ENCODE results near the gene MOXD1.

The MOXD1 gene

GRCh38 chr6:132399376-132400074, 1.8 kb downstream of the MOXD1 start:
- DNase-seq (ENCODE audit: low read depth in 2 of 2) = no peak

- DNase-seq (ENCODE audit: low read depth in 2 of 2) = no peak
These were observed 6.2 kb downstream of the MOXD1 start for GRCh38 chr6:132395015-132395597.

- no peak for DNase-seq (ENCODE audit: low read depth in 2 of 2)
These were observed 8.5 kb downstream of the MOXD1 start for GRCh38 chr6:132392792-132393191.

- DNase-seq (ENCODE audit: low read depth in 2 of 2) = no peak
These were observed 9.0 kb downstream of the MOXD1 start for GRCh38 chr6:132392270-132392646.

- no peak for DNase-seq (ENCODE audit: low read depth in 2 of 2)
These were observed 9.6 kb downstream of the MOXD1 start for GRCh38 chr6:132391391-132392269.

- DNase-seq (ENCODE audit: low read depth in 2 of 2) = no peak
These were observed 10.8 kb downstream of the MOXD1 start for GRCh38 chr6:132390451-132390850.

GRCh38 chr6:132390017-132390416, 11.3 kb downstream of the MOXD1 start:
- DNase-seq (ENCODE audit: low read depth in 2 of 2) = no peak

- DNase-seq (ENCODE audit: low read depth in 2 of 2) = no peak
These were observed 13.0 kb downstream of the MOXD1 start for GRCh38 chr6:132388291-132388690.

GRCh38 chr6:132382630-132383175, 18.6 kb downstream of the MOXD1 start:
- DNase-seq (ENCODE audit: low read depth in 2 of 2) = no peak

- no peak for DNase-seq (ENCODE audit: low read depth in 2 of 2)
These were observed 19.9 kb downstream of the MOXD1 start for GRCh38 chr6:132381381-132381780.

GRCh38 chr6:132380358-132381029, 20.8 kb downstream of the MOXD1 start:
- DNase-seq (ENCODE audit: low read depth in 2 of 2) = no peak

- no peak for DNase-seq (ENCODE audit: low read depth in 2 of 2)
These were observed 31.7 kb downstream of the MOXD1 start for GRCh38 chr6:132369526-132369925.

- no peak for DNase-seq (ENCODE audit: low read depth in 2 of 2)
These were observed 32.3 kb downstream of the MOXD1 start for GRCh38 chr6:132368916-132369481.

GRCh38 chr6:132365281-132365907, 35.9 kb downstream of the MOXD1 start:
- no peak for DNase-seq (ENCODE audit: low read depth in 2 of 2)

GRCh38 chr6:132364306-132365074, 36.8 kb downstream of the MOXD1 start:
- DNase-seq (ENCODE audit: low read depth in 2 of 2) = no peak

- DNase-seq (ENCODE audit: low read depth in 2 of 2) = no peak
These were observed 38.7 kb downstream of the MOXD1 start for GRCh38 chr6:132362442-132363185.

- no peak for DNase-seq (ENCODE audit: low read depth in 2 of 2)
These were observed 40.2 kb downstream of the MOXD1 start for GRCh38 chr6:132361101-132361500.

GRCh38 chr6:132359886-132360285, 41.4 kb downstream of the MOXD1 start:
- DNase-seq (ENCODE audit: low read depth in 2 of 2) = no peak

- no peak for DNase-seq (ENCODE audit: low read depth in 2 of 2)
These were observed 44.2 kb downstream of the MOXD1 start for GRCh38 chr6:132357120-132357519.

Data from stimulated activated CD8-positive, alpha-beta memory T cell treated with anti-CD3 and anti-CD28 coated beads, Interleukin-7, amount 100 ng/mL, for 4 hours (primary cell).